GM21360 (cell line): ENCODE results near the gene HIBCH.
"Not testable (repeated sequence)": the region's sequence is repeated elsewhere in the genome, so short reads cannot be mapped to it uniquely, and the experiment has no call there.

Source experiments
- ATAC-seq: cut with Tn5 transposase; IDR thresholded peaks from one replicate; pipeline ENCODE4 v1.9.1; 2021; ENCODE audit warnings: mild to moderate bottlenecking, moderate library complexity; ENCODE audit not compliant: unreplicated experiment

The HIBCH gene

GRCh38 chr2:190312635-190313025, 7.0 kb downstream of the HIBCH start:
- not testable (repeated sequence) for ATAC-seq

- ATAC-seq = no peak
Observed at GRCh38 chr2:190311893-190312634, 7.6 kb downstream of the HIBCH start.

GRCh38 chr2:190308031-190308430, 11.6 kb downstream of the HIBCH start:
- ATAC-seq = no peak

- ATAC-seq = no peak
Observed at GRCh38 chr2:190304404-190304803, 15.2 kb downstream of the HIBCH start.

- no peak for ATAC-seq
Observed at GRCh38 chr2:190303647-190304046, 16.0 kb downstream of the HIBCH start.

GRCh38 chr2:190302052-190302451, 17.6 kb downstream of the HIBCH start:
- ATAC-seq = no peak

- ATAC-seq = no peak
Observed at GRCh38 chr2:190301032-190301431, 18.6 kb downstream of the HIBCH start.

- ATAC-seq = not testable (repeated sequence)
Observed at GRCh38 chr2:190297880-190298279, 21.7 kb downstream of the HIBCH start.

- no peak for ATAC-seq
Observed at GRCh38 chr2:190283783-190284182, 35.8 kb downstream of the HIBCH start.

- no peak for ATAC-seq
Observed at GRCh38 chr2:190280565-190281350, 38.9 kb downstream of the HIBCH start.

GRCh38 chr2:190279256-190280134, 40.1 kb downstream of the HIBCH start:
- ATAC-seq = not testable (repeated sequence)

- no peak for ATAC-seq
Observed at GRCh38 chr2:190277234-190278112, 42.2 kb downstream of the HIBCH start.

GRCh38 chr2:190272457-190272842, 47.2 kb downstream of the HIBCH start:
- no peak for ATAC-seq

- ATAC-seq = no peak
Observed at GRCh38 chr2:190271783-190272456, 47.7 kb downstream of the HIBCH start.

GRCh38 chr2:190270298-190270697, 49.3 kb downstream of the HIBCH start:
- ATAC-seq = no peak

GRCh38 chr2:190269699-190270098, 49.9 kb downstream of the HIBCH start:
- ATAC-seq = not testable (repeated sequence)

GRCh38 chr2:190267302-190267701, 52.3 kb downstream of the HIBCH start:
- ATAC-seq = no peak

- no peak for ATAC-seq
Observed at GRCh38 chr2:190266314-190266713, 53.3 kb downstream of the HIBCH start.

GRCh38 chr2:190261851-190262250, 57.8 kb downstream of the HIBCH start:
- no peak for ATAC-seq

GRCh38 chr2:190256087-190256486, 63.5 kb downstream of the HIBCH start:
- ATAC-seq = no peak
